ENCODE data around the gene EPB41L4B. TPM values are rescaled to one million over a fixed set of nuclear protein-coding genes. Genes with fewer than 3 reads are reported as not detected.

EPB41L4B gene
- total RNA-seq, 2 experiments from 2014 or later = 0.74 TPM

DNA sequence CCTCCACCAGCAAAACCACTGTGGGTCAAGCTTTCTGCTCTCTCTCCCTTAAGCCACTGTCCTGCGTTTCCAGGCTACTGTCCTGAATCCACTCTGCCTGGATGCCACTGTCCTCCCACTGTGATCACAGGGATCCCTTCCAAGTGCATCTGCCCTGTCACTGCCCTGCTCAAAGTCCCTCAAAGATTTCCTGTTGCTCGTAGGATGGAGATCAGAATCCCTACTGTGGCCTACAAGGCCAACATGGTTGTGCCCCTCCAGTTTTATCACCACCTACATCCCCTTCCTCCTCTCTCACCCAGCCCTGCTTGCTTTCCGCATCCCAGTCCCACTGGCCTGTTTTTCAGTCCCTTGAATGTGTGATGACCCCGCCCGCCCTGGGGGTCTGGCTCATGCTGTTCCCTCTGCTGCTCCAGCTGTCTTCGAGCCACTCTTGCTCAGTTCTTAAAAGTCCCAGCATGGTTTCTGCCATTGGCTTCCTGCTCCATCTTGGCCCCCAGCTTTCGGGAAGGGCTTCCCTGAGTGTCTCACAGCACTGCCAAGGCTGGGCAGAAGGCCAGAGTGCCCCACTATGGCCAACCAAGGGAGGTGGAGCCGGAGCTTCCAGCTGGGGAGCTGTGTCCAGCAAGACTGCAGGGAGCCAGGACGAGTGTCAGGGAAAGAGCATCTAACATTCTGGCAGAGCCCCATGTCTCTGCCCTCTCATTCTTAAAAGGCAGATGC, 140.9 kb downstream of the EPB41L4B start:
- Mint-ChIP-seq H3K27ac (no peak overlapping the region), H3K36me3 (peaks cover 2% of the 10 kb centered on the region), H3K9me3 (peaks cover 3% of the 10 kb centered on the region), H3K27me3 (peaks cover 8% of the 10 kb centered on the region), H3K4me3 (no peak overlapping the region), H3K4me1 (peaks cover 13% of the 10 kb centered on the region)
- no peak for DNase-seq

- Mint-ChIP-seq H3K36me3 (peaks cover 2% of the 10 kb centered on the region), H3K27ac (no peak overlapping the region), H3K27me3 (peaks cover 12% of the 10 kb centered on the region), H3K4me3 (no peak overlapping the region), H3K9me3 (peaks cover 3% of the 10 kb centered on the region), H3K4me1 (peaks cover 13% of the 10 kb centered on the region)
- DNase-seq = no peak
These were observed 143.9 kb downstream of the EPB41L4B start for GRCh38 chr9:109176963-109177362.

- Mint-ChIP-seq H3K27me3 (peaks cover 16% of the 10 kb centered on the region), H3K36me3 (peaks cover under 1% of the 10 kb centered on the region)
These were observed 144.5 kb downstream of the EPB41L4B start for GRCh38 chr9:109176386-109176785.

DNA sequence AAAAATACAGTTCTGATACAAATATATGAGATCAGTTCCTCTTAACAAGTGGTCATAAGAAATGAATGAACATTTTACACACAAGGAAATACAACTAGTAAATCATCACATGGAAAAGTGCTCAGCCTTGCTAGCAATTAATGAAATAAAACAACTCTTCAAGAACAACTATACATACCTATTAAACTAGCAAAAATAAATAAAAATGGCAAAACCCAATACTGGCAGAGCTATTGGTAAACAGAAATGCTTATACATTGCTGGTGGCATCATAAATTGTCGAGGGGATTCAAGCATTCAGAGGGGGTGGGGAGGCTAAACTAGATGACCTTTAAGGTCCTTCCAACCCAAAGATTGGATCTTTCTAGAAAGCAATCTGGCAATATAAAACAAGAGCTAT, 147.9 kb downstream of the EPB41L4B start:
- H3K4me1 Mint-ChIP-seq = no peaks in the 10 kb centered on the region
- H3K27ac Mint-ChIP-seq = no peak overlapping the region
- H3K36me3 Mint-ChIP-seq = no peaks in the 10 kb centered on the region
- no peak overlapping the region for H3K4me3 Mint-ChIP-seq
- no peaks in the 10 kb centered on the region for H3K9me3 Mint-ChIP-seq
- DNase-seq = no peak
- peaks cover 37% of the 10 kb centered on the region for H3K27me3 Mint-ChIP-seq

More at GRCh38 chr9:109176386-109176785, 144.5 kb downstream of the EPB41L4B start:
- peaks cover 10% of the 10 kb centered on the region for H3K4me1 Mint-ChIP-seq
- no peak for DNase-seq
- H3K4me3 Mint-ChIP-seq = no peak overlapping the region
- H3K27ac Mint-ChIP-seq = no peak overlapping the region
- H3K9me3 Mint-ChIP-seq = no peaks in the 10 kb centered on the region

- H3K4me3 Mint-ChIP-seq = no peak overlapping the region
- H3K27ac Mint-ChIP-seq = no peak overlapping the region
- H3K27me3 Mint-ChIP-seq = peaks cover 47% of the 10 kb centered on the region
- DNase-seq = no peak
- no peaks in the 10 kb centered on the region for H3K36me3 Mint-ChIP-seq
- H3K9me3 Mint-ChIP-seq = no peaks in the 10 kb centered on the region
- H3K4me1 Mint-ChIP-seq = no peaks in the 10 kb centered on the region
These were observed 148.9 kb downstream of the EPB41L4B start for GRCh38 chr9:109171926-109172325.

DNA sequence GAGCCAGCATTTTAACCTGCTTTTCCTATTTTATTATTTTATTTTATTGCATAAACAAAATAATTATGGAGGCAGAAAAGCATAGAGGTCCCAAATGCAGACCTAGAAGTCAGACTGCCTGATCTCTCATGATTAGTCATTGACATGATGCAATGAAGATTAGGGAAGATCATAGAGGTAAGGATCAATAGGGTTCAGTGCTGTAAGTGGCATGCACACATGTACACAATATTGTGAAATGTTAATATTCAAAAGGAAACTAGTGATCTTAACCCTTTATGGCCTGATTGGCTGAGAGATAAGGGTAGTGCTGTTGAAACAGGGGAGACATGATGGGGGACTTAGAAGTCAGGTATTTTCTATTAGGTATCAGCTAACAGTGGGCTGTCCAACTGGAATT, 152.7 kb downstream of the EPB41L4B start:
- H3K27me3 Mint-ChIP-seq = peaks cover 76% of the 10 kb centered on the region
- DNase-seq = no peak
- H3K4me1 Mint-ChIP-seq = no peaks in the 10 kb centered on the region
- H3K27ac Mint-ChIP-seq = no peak overlapping the region
- H3K36me3 Mint-ChIP-seq = no peaks in the 10 kb centered on the region
- no peaks in the 10 kb centered on the region for H3K9me3 Mint-ChIP-seq
- no peak overlapping the region for H3K4me3 Mint-ChIP-seq

DNA sequence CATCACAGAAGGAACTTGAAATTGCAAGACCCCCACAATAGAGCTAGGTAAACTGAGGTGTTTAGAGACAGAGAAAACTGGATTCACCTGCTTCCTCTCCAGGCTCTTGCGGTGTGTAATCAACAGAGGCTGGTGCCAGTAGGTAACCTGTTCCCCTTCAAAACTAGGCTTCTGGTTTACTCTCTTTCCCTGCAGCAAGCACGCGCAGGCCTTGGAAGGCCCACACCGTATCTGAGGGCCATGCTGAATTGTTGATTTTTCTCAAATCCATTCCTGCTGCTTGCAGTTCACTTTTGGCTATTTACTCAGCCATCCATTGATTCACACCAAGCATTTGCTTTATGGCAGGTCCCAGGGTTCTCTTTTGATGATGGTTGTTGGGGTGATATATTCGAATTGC, 153.1 kb downstream of the EPB41L4B start:
- no peaks in the 10 kb centered on the region for H3K4me1 Mint-ChIP-seq
- no peak overlapping the region for H3K27ac Mint-ChIP-seq
- H3K9me3 Mint-ChIP-seq = no peaks in the 10 kb centered on the region
- H3K36me3 Mint-ChIP-seq = no peaks in the 10 kb centered on the region
- H3K27me3 Mint-ChIP-seq = peaks cover 78% of the 10 kb centered on the region
- H3K4me3 Mint-ChIP-seq = no peak overlapping the region
- no peak for DNase-seq

DNA sequence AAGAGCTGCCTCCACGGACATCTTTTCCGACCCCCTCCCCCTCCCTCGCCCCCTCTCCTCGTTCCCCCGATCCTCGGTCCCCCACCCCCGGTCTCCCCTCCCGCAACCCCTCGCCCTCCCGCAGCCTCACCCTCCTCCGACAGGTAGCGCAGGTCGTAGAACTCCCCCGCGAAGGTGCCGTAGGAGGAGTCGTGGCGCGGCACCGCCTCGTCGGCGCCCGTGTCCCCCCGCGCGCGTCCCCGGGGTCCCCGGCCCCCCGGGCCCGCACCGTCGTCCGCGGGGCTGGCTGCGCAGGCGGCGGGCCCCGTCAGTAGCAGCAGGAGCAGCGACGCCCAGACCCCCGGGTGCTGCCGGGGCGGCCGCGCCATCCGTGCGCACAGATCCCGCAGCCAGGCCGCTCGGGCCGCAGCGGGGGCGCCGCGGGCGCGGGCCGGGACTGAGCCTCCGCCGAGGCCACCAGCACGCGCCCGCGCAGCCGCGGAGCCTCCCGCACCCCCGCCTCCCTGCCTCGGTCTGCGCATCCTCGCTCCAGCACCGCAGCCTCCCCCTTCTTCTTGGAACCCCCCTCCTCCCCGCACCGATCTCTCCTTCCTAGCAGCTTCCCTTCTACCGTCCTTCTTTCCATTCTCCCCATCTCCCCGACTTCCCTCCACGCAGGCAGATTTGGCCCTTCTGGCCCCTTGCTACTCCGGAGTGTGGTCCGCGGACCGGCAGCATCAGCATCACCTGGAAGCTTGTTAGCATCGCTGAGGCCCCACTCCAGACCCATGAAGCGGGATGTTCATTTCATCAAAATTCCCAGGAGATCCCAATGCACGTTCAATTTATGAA, 153.9 kb downstream of the EPB41L4B start, which contains the start of gene FRRS1L:
FRRS1L (minus strand) TSS at position 479 of the 831 bp plus-strand sequence; CDS start at position 368, 111 bp downstream.
- no peaks in the 10 kb centered on the region for H3K9me3 Mint-ChIP-seq
- no peaks in the 10 kb centered on the region for H3K4me1 Mint-ChIP-seq
- no peaks in the 10 kb centered on the region for H3K36me3 Mint-ChIP-seq
- peak; percentile 8 for DNase-seq
- H3K27ac Mint-ChIP-seq = no peak within 1 kb of the TSS
- peak within 1 kb of the TSS; percentile 52 for H3K4me3 Mint-ChIP-seq
- peaks cover 75% of the 10 kb centered on the region for H3K27me3 Mint-ChIP-seq

DNA sequence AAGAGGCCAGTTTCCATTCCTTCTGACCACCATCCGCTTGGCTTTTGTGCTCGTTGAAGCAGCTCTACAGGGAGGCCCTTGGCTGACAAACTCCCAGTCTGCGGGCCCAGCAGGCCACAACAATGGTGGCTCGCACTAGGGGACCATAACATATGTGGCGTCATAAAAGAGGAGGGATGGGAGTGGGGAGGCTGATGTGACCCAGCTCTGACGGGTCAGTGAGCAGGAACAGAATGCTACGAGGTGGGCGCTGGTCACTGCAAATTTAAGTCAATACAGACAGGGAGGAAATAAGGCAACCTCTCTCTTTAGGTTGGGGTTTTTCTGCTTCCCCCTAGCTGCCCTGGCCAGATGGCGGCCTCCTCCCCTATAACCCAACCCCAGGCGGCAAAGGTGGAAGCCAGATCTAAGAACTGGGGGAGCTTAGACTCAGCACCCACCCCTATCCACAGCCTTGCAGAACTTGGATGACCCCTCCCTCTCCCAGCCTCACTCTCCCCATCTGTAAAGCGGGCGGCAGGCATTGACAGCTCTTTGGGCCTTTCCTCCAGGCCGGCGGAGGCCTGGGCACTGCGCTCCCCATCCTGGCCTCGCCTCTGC, 154.6 kb downstream of the EPB41L4B start:
- no peak overlapping the region for H3K4me3 Mint-ChIP-seq
- no peaks in the 10 kb centered on the region for H3K4me1 Mint-ChIP-seq
- H3K27me3 Mint-ChIP-seq = peaks cover 69% of the 10 kb centered on the region
- no peaks in the 10 kb centered on the region for H3K36me3 Mint-ChIP-seq
- no peaks in the 10 kb centered on the region for H3K9me3 Mint-ChIP-seq
- DNase-seq = no peak
- H3K27ac Mint-ChIP-seq = no peak overlapping the region

DNA sequence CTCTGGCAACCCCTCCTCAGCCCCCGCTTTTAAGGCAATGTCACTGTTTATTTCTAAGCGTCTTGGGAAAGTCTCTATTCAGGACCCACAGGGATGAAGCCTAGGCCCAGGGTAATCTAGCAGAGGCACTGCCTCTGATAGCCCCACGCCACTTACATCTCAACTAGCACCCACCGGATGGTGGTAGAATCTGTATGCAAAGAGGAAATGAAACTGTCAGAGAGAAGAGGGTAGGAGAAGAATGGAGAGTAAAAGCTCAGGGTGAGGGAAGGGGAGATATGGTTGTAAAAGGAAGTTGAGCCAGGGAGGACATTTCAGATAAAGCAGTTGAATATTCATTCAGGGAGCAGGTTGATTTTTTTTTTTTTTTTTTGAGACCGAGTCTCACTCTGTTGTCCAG, 156.8 kb downstream of the EPB41L4B start:
- no peak overlapping the region for H3K4me3 Mint-ChIP-seq

DNA sequence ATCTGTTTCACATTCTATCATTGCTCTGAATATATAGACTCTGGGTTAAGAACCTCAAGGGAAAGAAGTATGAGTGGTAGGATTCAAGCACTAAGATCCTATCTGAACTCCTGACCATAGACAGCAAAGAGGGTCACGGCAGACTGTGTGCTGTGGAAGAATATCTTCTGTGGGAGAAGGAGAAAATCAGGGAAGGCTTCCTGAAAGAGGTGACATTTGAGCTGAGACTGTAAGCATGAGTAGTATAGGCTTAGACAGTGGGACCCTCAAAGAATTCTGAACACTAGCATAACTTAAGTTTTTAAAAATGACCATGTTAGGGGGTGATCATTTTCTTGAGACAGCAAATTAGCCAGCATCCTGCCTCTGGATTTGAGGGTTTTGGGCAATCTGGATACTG, 157.7 kb downstream of the EPB41L4B start:
- no peak for DNase-seq
- Mint-ChIP-seq H3K27me3 (peaks cover 43% of the 10 kb centered on the region), H3K4me1 (no peaks in the 10 kb centered on the region), H3K27ac (no peak overlapping the region), H3K4me3 (no peak overlapping the region), H3K36me3 (no peaks in the 10 kb centered on the region), H3K9me3 (no peaks in the 10 kb centered on the region)

More for the DNA sequence above, 156.8 kb downstream of the EPB41L4B start:
- H3K36me3 Mint-ChIP-seq = no peaks in the 10 kb centered on the region
- H3K27ac Mint-ChIP-seq = no peak overlapping the region
- H3K9me3 Mint-ChIP-seq = no peaks in the 10 kb centered on the region
- H3K4me1 Mint-ChIP-seq = no peaks in the 10 kb centered on the region
- H3K27me3 Mint-ChIP-seq = peaks cover 50% of the 10 kb centered on the region
- no peak for DNase-seq

- Mint-ChIP-seq H3K4me1 (no peaks in the 10 kb centered on the region), H3K36me3 (no peaks in the 10 kb centered on the region), H3K27ac (no peak overlapping the region), H3K9me3 (no peaks in the 10 kb centered on the region), H3K4me3 (no peak overlapping the region), H3K27me3 (peaks cover 38% of the 10 kb centered on the region)
- DNase-seq = no peak
These were observed 158.2 kb downstream of the EPB41L4B start for GRCh38 chr9:109162677-109163076.

DNA sequence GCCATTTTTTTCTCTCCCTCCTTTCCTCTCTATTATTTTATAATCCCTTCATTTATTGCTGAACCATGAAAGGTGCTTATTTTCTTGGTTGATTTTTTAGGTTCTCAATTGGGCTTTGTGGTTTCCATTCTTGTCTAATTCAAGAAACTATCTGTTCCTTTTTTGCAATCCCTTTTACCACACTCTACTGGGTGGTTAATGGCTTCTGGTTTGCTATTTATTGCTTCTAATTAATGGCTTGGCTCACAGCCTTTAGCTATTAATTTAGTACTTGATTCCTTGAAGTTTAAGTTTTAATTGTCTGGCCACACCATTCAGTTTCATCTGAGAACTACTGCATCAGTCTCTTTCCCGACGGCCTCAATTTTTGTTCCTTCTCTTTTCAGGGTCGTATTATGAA, 159.4 kb downstream of the EPB41L4B start:
- Mint-ChIP-seq H3K27ac (no peak overlapping the region), H3K4me3 (no peak overlapping the region), H3K27me3 (peaks cover 29% of the 10 kb centered on the region), H3K4me1 (no peaks in the 10 kb centered on the region), H3K36me3 (no peaks in the 10 kb centered on the region), H3K9me3 (no peaks in the 10 kb centered on the region)
- no peak for DNase-seq

DNA sequence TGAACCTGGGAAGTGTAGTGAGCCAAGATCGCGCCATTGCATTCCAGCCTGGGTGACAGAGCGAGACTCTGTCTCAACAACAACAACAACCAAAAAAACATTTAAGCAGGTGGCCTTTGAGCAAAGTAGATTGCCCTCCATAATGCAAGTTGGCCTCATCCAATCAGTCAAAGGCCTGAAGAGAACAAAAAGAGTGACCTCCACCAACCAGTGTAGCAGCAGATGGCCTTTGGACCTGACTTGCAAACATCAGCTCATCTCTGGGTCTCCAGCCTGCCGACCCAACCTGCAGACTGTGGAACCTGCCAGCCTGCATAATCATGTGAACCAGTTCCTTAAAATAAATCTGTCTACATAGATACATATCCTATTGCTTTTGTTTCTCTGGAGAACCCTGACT, 161.3 kb downstream of the EPB41L4B start:
- H3K9me3 Mint-ChIP-seq = no peaks in the 10 kb centered on the region
- no peaks in the 10 kb centered on the region for H3K4me1 Mint-ChIP-seq
- H3K36me3 Mint-ChIP-seq = no peaks in the 10 kb centered on the region
- H3K27ac Mint-ChIP-seq = no peak overlapping the region
- H3K4me3 Mint-ChIP-seq = no peak overlapping the region
- no peak for DNase-seq
- H3K27me3 Mint-ChIP-seq = peaks cover 10% of the 10 kb centered on the region

- H3K27ac Mint-ChIP-seq = no peak overlapping the region
- no peaks in the 10 kb centered on the region for H3K36me3 Mint-ChIP-seq
- no peaks in the 10 kb centered on the region for H3K4me1 Mint-ChIP-seq
- peaks cover 5% of the 10 kb centered on the region for H3K9me3 Mint-ChIP-seq
- H3K4me3 Mint-ChIP-seq = no peak overlapping the region
- H3K27me3 Mint-ChIP-seq = peaks cover 4% of the 10 kb centered on the region
- no peak for DNase-seq
These were observed 162.2 kb downstream of the EPB41L4B start for GRCh38 chr9:109158651-109159050.
